ENCODE data around the gene FBF1. TPM values are rescaled to one million over a fixed set of nuclear protein-coding genes. Genes with fewer than 3 reads are reported as not detected.

The FBF1 gene
- total RNA-seq, 3 donors from 2014 or later, result 7.7 to 18.7 (median 17.7) TPM

DNA sequence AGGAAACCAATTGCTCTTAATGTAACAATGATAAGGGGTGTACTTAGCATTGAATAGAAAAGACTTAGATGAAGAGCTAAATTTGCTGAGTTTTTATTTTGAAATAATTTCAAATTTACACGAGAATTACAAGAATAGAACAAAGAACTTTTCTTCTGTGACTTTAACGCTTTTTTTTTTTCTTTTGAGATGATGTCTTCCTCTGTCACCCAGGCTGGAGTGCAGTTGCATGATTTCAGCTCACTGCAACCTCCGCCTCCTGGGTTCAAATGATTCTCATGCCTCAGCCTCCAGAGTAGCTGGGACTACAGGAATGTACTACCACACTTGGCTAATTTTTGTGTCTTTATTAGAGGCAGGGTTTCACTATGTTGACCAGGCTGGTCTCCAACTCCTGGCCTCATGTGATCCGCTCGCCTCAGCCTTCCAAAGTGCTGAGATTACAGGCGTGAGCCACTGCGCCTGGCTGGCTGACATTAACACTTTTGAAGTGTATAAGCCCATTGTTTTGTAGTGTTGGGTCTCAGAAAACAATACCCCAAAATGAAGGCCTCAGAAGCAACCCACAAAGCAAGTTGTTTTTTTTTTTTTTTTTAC lies 40.3 kb upstream of the FBF1 start:
- no peak for TF ChIP-seq POLR2A (IDR thresholded peaks at IDR 0.05)
- TF ChIP-seq CTCF (IDR thresholded peaks at IDR 0.05), result no peak
- TF ChIP-seq POLR2AphosphoS5 (IDR thresholded peaks at IDR 0.05), result no peak
- no peaks in the 10 kb centered on the region for H3K9me3 ChIP-seq
- H3K4me3 ChIP-seq, result no peak overlapping the region
- no peak for DNase-seq (ENCODE audit: low spot score in 2 of 2)
- peak overlapping the region; percentile 99 to 100 for H3K27ac ChIP-seq
- H3K27me3 ChIP-seq, result no peaks in the 10 kb centered on the region
- H3K4me1 ChIP-seq, result peaks cover 0 to 24% of the 10 kb centered on the region in 2 donors
- H3K36me3 ChIP-seq, result no peaks in the 10 kb centered on the region
- intact Hi-C loops (cut with DNase I; ENCODE audit: low total_unique reads), result no loop called here

DNA sequence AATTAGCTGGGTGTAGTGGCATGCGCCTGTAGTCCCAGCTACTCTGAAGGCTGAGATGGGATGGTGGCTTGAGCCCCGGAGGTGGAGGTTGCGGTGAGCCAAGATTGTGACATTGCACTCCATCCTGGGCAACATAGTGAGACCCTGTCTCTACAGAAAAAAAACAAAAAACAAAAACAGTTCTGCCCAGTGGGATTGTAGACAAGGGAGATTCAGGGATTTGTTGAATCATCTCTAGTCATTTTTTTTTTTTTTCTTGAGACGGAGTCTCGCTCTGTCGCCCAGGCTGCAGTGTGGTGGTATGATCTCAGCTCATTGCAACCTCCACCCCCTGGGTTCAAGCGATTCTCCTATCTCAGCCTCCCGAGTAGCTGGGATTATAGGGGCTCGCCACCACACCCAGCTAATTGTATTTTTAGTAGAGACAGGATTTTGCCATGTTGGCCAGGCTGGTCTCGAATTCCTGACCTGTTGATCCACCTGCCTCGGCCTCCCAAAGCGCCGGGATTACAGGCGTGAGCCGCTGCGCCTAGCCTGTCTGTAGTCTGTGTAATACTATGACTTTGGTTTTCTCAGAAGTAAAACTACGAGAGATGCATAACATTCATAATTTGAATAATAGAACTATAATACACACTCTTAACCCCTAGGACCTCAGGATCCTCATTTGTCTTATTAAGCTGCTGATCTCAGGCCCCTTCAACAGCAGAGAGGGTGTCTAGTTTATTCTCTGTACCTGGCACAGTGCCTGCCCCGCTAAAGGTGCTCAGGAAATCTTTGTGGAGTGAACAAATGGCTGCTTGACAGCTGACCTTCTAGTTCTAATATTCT lies 39.6 kb upstream of the FBF1 start:
- H3K4me3 ChIP-seq, result peak overlapping the region; percentile 69 to 89 (median 72)
- H3K36me3 ChIP-seq, result no peaks in the 10 kb centered on the region
- intact Hi-C loops (cut with DNase I; ENCODE audit: low total_unique reads), result no loop called here
- DNase-seq (ENCODE audit: low spot score in 2 of 2), result no peak
- H3K9me3 ChIP-seq, result no peaks in the 10 kb centered on the region
- H3K27ac ChIP-seq, result peak overlapping the region; percentile 99 to 100
- H3K4me1 ChIP-seq, result peaks cover 0 to 27% of the 10 kb centered on the region in 2 donors
- TF ChIP-seq POLR2AphosphoS5 (IDR thresholded peaks at IDR 0.05), result no peak
- no peak for TF ChIP-seq POLR2A (IDR thresholded peaks at IDR 0.05)
- no peak for TF ChIP-seq CTCF (IDR thresholded peaks at IDR 0.05)
- no peaks in the 10 kb centered on the region for H3K27me3 ChIP-seq

DNA sequence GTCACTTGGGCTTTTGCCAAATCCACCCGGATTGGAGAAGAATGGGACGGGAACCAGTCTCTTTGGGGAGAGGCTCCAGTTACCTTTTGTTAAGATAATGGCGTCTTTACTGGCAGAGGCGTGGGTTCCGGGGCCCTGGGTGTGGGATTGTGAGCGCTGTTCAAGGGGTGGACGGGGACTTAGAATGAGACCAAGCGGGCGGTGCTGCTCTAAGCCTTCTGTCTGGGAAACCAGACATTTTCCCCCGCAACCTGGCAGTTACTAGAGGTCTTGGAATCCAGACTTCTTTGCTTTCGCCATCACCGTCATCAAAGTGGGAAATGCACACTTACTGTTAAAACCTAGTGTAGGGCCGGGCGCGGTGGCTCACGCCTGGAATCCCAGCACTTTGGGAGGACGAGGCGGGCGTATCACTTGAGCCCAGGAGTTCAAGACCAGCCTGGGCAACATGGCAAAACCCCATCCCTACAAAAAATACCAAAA lies 38.9 kb upstream of the FBF1 start:
- TF ChIP-seq POLR2AphosphoS5 (IDR thresholded peaks at IDR 0.05) (no peak), CTCF (IDR thresholded peaks at IDR 0.05) (no peak), POLR2A (IDR thresholded peaks at IDR 0.05) (no peak)
- Histone ChIP-seq H3K27ac (peak overlapping the region; percentile 99 to 100), H3K9me3 (no peaks in the 10 kb centered on the region), H3K4me3 (peak overlapping the region; percentile 69 to 89 (median 72)), H3K4me1 (peaks cover 0 to 27% of the 10 kb centered on the region in 2 donors), H3K27me3 (no peaks in the 10 kb centered on the region), H3K36me3 (no peaks in the 10 kb centered on the region)
- intact Hi-C loops (cut with DNase I; ENCODE audit: low total_unique reads), result no loop called here
- no peak for DNase-seq (ENCODE audit: low spot score in 2 of 2)

GRCh38 chr17:75978938-75979704 lies 38.3 kb upstream of the FBF1 start, which contains the start of the genes ACOX1 and TEN1:
Gene ACOX1, minus strand, starts transcription at chr17:75979166. Its CDS starts 93 bp downstream, at chr17:75979073.
Gene TEN1, plus strand, starts transcription at chr17:75979240. Its CDS starts 6,953 bp downstream, at chr17:75986193.
- TF ChIP-seq CTCF (IDR thresholded peaks at IDR 0.05) (peak; percentile 65 to 66 (median 65)), POLR2A (IDR thresholded peaks at IDR 0.05) (peak; percentile 88), POLR2AphosphoS5 (IDR thresholded peaks at IDR 0.05) (peak; percentile 93 to 97 (median 96))
- Histone ChIP-seq H3K4me1 (peaks cover 0 to 25% of the 10 kb centered on the region in 2 donors), H3K27me3 (no peaks in the 10 kb centered on the region), H3K9me3 (no peaks in the 10 kb centered on the region), H3K36me3 (no peaks in the 10 kb centered on the region), H3K4me3 (peak within 1 kb of the TSS; percentile 69 to 89 (median 72)), H3K27ac (peak within 1 kb of the TSS; percentile 99 to 100)
- intact Hi-C loops (cut with DNase I; ENCODE audit: low total_unique reads), result no loop called here
- peak; percentile 96 to 98 for DNase-seq (ENCODE audit: low spot score in 2 of 2)

All from breast epithelium (tissue), 4 donors.